Fibroblast of skin of right biceps (primary cell): Measurements from ENCODE around the gene CNOT9.
"Not testable (repeated sequence)": the region's sequence is repeated elsewhere in the genome, so short reads cannot be mapped to it uniquely, and the experiment has no call there.

Source experiments
- DNase-seq: peaks from one replicate; pipeline ENCODE4 v3.0.0-alpha.2; 2013

The CNOT9 gene, protein sequence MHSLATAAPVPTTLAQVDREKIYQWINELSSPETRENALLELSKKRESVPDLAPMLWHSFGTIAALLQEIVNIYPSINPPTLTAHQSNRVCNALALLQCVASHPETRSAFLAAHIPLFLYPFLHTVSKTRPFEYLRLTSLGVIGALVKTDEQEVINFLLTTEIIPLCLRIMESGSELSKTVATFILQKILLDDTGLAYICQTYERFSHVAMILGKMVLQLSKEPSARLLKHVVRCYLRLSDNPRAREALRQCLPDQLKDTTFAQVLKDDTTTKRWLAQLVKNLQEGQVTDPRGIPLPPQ

DNA sequence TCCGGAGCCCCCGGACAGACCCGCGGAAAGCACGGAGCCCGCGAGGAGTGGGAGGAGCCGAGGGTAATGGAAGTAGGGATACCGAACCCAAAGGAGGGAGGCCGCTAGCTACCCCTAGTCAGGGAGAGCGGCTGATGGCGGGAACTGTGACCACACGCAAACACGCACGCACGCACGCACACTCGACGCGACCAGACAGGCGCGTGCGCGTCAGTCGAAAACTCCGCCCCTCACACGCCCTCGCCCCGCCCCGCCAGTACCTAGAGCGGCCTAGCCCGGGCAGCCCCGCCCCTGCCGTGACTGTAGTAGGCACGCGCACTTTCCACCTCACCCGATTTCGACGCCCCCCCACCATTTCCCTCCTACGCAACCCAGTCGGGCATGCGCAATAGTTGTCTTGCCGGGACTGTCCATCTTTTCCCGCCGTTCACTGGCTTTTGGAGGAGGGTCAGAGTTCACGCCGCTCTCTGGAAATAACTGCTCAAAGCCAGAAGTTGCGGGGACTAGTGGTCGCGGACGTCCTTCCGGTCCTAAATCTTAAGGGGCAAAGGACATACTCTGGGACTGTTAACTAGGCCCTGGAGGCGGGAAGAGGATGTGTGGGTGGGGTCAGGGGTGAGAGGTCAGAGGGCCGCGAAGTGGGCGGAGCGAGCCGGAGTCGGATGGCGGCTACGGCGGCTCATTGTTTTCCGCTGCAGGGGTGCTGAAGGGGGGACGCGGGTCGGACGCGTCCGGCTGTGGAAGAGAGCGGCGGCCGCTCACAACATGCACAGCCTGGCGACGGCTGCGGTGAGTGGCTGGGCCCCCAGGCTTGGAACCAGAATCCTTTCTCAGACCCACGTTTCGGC is at the start of gene CNOT9, which contains the start of gene USP37:
Gene CNOT9 (plus strand): TSS at position 650 of the 848 bp plus-strand sequence. CDS start 116 bp downstream, at position 766.
Gene USP37 (minus strand): TSS at position 162 of the 848 bp plus-strand sequence. CDS start 9,698 bp downstream, outside the sequence.
- peak; percentile 98 for DNase-seq

DNA sequence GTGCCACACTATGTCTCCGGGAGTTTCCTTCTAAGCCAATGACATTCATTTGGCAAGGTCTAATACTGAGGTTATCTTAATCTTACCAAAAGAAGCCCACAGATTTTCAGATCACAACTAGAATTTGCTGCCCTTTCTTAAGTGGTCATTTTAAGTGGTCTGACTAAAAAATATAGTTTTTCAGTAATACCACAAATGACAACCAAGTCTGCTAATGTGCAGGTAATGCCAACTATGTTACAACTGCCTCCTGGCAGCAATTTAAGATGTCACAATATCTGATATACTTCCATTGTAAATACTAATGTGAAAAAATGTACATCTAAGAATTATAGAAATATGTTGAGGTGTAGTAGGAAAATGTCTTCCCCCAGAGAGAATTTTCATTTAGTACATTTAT is 49.8 kb upstream of the CNOT9 start:
- no peak for DNase-seq

DNA sequence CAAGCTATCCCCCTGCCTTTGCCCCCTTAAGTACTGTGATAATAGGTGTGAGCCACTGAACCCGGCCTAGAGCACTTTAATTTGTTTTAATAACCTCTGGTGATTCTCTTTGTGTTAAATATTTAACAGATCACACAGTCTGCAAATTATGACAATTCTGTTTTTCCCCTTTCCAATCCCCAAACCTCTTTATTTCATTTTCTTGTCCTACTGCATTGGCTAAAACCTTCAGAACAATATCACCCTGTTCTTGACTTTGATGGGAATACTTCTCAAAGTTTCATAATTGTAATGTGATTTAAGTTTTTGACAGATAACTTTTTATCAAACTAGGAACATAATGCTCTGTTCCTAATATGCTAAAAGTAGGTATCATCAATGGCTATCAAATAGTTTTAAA is 45.0 kb upstream of the CNOT9 start:
- DNase-seq: no peak

DNA sequence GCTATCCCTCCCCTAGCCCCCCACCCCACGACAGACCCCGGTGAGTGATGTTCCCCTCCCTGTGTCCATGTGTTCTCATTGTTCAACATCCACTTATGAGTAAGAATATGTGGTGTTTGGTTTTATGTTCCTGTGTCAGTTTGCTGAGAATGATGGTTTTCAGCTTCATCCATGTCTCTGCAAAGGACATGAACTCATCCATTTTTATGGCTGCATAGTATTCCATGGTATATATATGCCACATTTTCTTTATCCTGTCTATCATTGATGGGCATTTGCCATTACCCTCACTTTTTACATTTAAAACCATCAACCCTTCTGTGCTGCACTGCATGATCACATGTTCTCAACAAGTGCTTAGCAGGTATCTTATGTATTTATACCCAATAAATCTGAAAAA is 40.2 kb upstream of the CNOT9 start:
- not testable (repeated sequence) for DNase-seq

DNA sequence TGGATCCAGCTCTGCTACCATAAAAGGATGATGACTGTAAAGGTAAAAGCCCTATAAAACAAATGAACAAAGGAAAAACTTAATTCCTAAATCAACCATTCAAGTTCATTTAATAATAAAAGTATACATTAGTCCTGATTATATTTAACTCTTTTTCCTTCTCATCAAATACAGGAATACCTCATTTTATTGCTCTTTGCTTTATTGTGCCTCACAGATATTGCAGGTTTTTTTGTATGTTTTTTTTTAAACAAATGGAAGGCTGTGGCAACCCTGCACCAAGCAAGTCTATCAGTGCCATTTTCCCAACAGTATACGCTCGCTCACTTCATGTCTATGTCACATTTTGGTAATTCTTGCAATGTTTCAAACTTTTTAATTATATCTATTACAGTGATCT is 38.6 kb upstream of the CNOT9 start:
- no peak for DNase-seq

DNA sequence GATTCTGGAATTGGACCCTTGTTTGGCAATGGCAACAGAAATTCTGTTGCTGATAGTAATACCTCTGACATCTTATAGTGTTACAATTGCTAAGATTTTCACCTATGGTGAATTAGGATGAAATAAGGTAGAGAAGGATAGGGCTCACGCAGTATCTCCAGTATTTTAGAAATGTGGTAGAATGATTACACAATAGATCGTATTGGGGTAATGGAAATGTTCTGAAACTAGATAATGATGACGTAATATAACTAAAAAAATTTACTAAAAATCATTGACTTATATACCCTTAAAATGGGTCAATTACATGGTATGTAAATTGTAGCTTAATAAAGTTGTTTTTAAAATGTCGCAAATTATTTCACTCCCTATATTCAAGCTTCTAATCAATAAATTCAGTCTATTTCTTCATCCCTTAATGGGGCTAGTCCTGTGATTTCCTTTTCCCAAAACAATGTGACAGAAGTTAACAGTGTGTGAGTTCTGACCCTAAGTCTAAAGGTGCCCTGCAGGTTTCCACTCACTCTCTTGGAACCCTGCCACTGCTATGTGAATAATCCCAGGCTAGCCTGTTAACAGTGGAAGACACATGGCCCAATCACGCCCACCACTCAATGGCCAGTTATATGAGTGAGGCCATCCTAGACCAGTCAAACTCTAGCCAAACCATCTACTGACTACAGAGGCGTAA is 31.7 kb upstream of the CNOT9 start:
- no peak for DNase-seq

DNA sequence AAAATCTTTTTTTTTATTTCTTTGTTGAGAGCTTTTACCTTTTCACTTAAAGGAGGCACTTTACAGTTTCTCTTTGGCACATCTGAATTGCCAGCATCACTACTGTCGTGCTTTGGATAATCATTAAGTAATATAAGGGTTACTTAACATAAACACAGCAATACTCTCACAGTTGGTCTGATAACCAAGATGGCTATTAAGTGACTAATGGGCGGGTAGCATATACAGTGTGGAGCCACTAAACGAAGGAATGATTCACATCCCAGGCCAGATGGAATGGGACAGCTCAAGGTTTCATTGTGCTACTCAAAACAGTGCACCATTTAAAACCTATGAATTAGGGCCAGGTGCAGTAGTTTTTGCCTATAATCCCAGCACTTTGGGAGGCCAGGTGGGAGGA is 28.6 kb upstream of the CNOT9 start:
- DNase-seq: no peak

DNA sequence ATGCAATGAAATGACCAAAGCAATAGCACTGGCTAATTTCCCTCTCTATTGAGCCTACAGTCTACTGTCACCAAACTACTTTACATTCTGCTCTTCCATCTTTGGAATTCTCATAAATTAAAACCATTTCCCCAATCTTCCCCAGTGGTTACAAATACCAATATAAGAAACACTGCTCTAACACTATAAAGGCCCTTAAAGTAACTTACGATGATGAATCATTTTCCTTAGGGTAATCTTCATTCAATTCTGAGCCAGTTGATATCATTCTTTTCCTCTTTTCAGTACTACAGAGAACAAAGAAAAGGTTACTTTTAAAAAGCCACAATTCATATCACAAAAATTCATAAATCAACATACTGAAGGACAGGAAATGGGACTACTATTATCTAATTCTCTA is 22.6 kb upstream of the CNOT9 start:
- DNase-seq: no peak

DNA sequence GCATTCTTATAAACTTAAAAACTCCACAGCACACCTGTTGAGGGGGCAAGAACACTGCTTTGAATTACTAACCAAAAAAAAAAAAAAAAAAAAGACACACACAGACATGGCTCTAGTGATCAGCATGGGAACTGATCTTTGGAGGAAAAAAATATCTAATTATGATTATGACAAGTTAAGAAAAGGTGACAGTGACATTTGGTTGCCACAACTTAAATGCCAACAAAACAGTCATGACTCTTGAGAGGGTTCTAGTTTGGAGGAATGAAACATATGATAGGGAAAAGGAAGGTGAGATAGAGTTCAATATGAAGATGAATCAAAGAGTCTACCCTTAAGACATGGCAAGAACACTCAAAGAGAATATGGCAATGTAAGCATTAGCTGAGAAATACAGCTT is 21.1 kb upstream of the CNOT9 start:
- no peak for DNase-seq

DNA sequence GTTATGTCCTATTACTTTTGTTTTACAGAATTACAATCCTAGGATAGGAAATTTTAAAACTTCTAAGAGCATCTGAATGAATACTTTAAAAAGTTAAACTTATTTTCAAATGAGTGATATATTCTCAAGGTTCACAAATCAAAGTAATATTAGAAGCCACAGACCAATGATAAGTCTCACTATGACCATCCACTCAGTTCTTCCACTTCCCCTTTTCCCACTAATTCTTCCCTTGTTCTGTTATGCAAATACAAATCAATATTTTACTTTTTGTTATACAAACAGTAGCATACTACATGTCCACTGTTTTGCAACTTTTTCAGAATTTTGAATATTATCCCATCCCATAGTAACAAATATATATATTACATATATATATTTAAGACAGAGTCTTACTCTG is 20.7 kb upstream of the CNOT9 start:
- no peak for DNase-seq

DNA sequence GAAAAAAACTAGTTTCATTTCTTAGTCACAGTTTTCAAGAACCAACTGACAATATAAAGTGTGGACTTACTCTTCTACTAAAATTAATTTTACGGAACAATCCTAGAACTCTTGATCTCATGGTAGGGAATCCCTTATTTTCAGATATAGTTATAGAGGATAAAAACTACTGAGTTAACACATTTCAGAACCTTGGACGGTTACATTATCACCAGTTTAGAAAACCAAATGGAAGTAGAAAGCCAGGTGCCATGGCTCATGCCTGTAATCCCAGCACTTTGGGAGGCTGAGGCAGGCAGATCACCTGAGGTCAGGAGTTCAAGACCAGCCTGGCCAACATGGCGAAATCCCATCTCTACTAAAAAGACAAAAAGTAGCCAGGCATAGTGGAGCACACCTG is 14.4 kb upstream of the CNOT9 start:
- DNase-seq: not testable (repeated sequence)

DNA sequence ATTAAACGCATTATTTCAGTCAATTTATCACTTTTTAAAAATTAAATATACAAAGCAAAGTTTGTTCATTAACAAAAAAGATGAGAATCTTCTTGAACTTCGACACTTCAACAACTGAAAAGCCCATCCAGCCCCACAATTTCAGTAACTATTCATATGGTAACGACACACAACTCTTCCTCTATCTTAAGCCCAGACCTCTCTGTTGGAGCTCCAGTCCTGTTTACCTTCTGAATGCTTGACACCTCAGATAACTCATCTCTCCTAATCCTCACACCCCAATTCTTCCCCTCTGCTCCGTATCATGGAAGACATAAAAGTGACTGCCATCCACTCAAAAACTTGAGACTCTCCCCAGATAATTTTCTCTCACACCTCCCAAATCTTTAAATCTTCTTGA is 13.1 kb upstream of the CNOT9 start:
- DNase-seq: no peak

DNA sequence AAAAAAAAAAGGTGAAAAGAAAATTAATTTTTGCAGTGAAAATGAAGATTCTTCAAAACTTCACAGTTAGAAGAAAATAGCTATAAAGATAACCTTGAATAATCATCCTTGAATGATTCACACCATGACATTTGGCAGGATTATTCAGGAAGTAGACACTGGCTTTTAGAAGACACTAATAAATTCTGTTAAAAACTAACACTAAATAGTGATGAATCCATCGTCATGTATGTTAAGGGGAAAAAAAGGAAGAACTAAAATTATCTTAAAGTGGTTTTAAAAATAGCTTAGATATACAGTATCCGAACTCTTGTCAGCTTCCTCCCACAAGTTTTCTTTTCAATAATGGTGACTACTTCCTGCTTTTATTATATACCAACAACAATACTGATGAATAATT is 10.7 kb upstream of the CNOT9 start:
- DNase-seq: no peak

DNA sequence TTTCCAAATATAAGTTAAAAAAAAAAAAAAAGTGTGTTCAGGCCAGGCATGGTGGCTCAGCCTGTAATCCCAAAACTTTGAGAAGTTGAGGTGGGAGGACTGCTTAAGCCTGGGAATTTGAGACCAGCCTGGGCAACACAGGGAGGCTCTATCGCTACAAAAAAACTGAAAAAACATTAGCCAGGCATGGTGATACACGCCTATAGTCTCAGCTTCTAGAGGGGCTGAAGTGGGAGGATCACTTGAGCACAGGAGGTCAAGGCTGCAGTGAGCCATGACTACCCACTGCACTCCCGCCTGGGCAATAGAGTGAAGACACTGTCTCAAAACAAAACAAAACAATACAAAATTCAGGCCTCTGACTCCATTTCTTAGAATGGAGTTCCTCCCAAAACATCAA is 9.7 kb upstream of the CNOT9 start:
- DNase-seq: no peak

DNA sequence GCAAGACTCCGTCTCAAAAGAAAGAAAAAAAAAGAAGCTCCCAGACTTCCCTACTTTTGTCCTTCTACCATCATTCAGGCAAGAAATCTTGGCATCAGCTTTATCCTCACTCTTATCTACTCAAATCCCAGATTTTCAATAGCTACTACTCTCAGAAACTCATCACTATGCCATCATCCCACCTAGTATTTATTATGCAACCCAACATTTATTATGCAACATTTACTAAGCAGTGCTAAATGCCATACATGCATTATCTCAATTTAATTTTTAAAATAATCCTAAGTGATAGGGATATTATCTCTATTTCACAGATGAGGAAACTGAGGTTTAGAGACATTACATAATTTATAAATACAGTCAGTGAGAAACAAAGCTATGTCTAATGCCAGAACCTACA is 4.6 kb upstream of the CNOT9 start:
- DNase-seq: no peak

DNA sequence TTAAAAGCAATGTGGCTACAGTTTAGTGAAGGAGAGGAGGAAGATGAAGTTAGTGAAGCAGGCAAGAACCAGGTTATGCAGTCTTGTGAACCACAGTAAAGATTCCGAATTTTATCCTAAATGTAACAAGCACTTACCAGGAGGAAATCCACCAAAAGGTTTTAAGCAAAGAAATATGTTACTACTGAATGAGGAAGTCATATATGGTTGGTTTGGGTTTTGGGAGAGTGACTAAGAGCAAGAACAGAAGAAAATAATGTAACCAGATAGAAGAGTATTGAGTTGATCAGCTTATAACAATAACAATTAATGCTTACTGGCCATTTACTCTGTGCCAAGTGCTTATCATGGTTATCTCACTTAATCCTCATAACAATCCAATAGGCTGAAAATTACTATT is 2.3 kb upstream of the CNOT9 start:
- no peak for DNase-seq

DNA sequence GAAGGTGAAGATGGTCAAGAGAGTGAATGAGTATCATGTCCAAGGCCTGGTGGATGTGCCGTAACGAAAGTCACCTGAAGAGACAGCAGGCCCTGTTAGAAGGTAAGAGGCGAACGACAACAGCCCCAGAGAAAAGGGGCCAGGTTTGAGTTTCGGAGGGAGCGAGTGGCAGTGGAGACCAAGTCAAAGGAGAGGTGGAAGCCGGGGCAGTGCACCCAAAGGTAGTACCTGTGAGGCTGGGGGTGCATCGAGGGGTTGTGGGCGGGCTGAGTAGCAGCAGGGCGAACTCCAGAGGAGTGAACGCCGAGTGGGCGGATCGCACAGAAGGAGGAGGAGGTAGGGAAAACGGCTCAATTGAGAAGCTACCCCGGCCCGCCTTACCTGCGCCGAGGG is 846 bp upstream of the CNOT9 start:
- no peak for DNase-seq

DNA sequence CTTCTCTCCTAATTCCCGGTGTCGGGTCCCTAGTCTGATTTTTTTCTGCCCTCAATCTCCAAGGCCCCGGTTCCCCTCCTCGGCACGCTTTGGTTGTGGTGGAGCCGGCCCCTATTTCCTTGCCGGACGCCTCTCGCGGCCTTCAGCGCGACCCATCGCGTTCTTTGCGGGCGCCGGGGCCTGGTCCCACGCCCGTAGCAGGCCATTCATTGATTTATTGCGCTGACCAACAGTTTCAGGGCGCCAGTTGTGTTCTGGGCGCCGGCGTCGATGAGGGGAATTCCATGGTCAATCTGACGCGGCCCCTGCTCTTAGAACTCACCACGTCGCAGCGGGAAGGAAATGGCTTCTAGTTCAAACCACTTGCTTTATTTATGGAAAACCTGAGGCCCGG is 396 bp downstream of the CNOT9 start:
- peak; percentile 50 for DNase-seq

DNA sequence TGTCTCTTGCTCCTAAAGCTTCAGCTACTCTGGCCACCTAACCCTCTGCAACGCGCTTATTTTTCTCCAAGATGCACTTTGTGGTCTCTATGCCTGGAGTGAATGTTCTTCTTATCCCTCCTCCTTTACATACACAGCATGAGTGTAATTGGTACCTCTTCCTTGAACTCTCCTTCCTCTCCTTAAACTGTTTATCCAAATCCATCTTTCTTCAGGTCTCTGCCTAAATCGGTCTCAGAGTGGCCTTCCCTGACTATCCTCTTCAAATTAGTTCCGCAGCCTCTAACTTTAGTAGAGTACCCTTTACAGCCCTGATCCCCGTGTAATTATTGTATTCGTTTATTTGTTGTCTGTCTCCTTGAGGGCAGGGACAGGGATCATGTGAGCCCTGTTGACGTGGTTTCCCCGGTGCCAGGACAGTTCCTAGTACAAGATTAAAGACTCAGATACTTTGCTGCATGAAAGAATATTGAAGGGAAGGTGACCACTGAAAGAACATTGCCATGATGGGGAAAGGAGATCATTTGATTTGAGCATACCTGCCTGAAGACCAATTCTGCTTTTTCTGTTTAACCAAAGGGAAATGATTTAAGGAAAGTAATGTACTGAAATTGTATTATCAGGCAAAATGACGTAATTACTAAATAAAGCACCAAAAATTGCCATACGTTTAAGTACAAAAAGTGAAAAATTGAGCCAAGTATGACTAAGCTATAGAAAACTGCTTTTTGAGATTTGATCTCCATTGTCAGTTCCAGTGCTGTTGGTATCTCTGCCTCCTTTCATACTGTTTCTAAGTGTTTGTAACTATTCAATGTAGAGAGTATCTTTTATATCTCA is 1.2 kb downstream of the CNOT9 start:
- DNase-seq: peak; percentile 33

DNA sequence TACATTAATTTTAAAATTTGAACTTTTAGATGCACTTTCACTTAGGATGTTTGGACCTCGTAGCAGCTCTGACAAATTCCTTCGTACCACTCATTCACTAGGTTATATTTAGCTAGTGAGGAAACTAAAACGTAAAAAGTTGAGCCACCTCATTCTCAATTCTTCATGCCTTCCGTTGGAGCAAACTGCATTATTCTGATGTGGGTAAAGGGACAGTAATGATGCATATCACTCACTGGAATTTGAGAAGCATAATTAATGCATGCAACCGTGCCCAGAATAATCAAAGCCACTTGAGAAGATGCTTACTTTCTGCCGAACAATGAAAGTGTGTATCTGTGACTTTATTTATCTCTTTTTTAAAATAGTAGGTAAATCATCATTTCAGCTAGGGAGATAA is 2.2 kb downstream of the CNOT9 start:
- peak; percentile 61 for DNase-seq

DNA sequence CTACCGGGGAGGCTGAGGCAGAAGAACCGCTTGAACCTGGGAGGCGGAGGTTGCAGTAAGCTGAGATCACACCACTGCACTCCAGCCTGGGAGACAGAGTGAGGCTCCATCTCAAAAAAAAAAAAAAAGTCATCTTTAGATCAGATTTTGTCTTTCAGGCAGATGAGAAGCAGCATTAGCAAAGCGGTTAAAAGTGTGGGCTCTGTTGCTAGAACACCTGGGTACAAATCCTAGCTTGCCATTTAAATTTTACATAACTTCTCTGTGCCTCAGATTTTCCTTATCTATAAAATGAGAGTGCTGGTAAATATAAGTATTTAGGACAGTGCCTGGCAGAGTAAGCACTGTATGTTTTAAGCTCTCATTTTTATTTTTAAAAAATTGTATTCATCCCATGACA is 8.2 kb downstream of the CNOT9 start:
- no peak for DNase-seq

DNA sequence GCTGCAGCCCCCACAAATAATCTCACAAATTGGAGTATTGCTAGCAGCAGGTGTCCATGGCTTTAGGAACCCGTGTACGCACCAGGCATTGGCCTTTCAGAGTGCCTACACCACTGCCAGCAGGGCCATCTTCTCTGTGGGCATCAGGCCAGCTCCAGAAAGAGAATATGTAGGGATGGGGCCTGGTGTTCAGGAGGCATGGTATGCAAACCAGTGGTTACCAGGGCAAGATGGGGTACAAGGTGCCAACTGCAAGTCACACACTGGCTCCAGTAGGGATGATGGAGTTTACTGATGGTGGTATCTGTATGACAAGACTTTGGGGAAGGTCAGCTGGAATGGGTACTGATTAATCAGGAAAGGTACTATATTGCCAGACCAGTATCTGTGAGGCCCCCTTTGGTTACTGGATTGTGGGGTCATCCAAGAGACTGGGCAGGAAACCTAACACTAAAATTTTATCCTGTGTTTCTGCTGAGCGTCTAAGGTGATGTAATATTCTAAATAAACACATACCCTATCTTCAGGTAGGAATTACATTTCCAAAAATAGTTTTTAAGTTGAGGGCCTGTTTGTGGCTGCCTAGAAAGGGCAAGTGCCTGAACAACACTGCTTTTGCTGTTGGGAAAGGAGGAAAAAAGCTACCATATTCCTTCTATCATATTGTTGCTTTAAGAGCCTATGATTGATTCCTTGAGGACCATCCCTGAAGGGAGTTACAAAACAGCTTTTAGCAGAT is 9.0 kb downstream of the CNOT9 start:
- DNase-seq: no peak
